Body of pancreas (tissue), 4 donors: ENCODE data around the gene WIF1. TPM values are rescaled to one million over a fixed set of nuclear protein-coding genes. Genes with fewer than 3 reads are reported as not detected.

Experiments
- ATAC-seq: fragments of 150-250 bp; one replicate; pipeline ENCODE4 v1.9.1; 2016
- DNase-seq, 4 donors: peaks; one replicate each; pipeline ENCODE4 v3.0.0-alpha.2; 2019
- H3K27ac ChIP-seq, 4 donors: fragments of 200-600 bp; sonication (generic); 1 replicate in 3 of 4; 2 replicates in 1 of 4; pipeline versions ENCODE4 v1.5.1 to v1.6.1; 2016 to 2019; ENCODE audit warnings: mild to moderate bottlenecking in 1 of 4, mixed read lengths in 1 of 4, moderate library complexity in 1 of 4
- H3K27me3 ChIP-seq, 2 donors: fragments of 200-600 bp; sonication (generic); one replicate each; pipeline ENCODE4 v1.6.0; 2016; ENCODE audit warnings: mild to moderate bottlenecking in 1 of 2
- H3K36me3 ChIP-seq, 2 donors: fragments of 200-600 bp; sonication (generic); replicated peaks in 1 of 2; 2 replicates each; pipeline ENCODE4 v1.5.1; 2016; ENCODE audit warnings: low read depth in 2 of 2; ENCODE audit not compliant: insufficient read depth in 1 of 2
- H3K4me1 ChIP-seq: fragments of 200-600 bp; sonication (generic); one replicate; pipeline ENCODE4 v1.6.0; 2016
- H3K4me3 ChIP-seq, 2 donors: fragments of 200-600 bp; sonication (generic); 1 replicate in 1 of 2; 2 replicates in 1 of 2; pipeline ENCODE4 v1.5.1; 2016 to 2019
- H3K9me3 ChIP-seq, 3 donors: fragments of 200-600 bp; sonication (generic); 1 replicate in 2 of 3; 2 replicates in 1 of 3; pipeline ENCODE4 v1.5.1; 2016
- POLR2A ChIP-seq, 3 donors: fragments of 450-650 bp; IDR thresholded peaks; one replicate each; pipeline ENCODE4 v1.6.1; 2016; ENCODE audit warnings: antibody characterized with exemption in 3 of 3, mild to moderate bottlenecking in 2 of 3
- WGBS, 2 donors: methylation state at CpG; one replicate each; pipeline ENCODE4 v1.1.5; 2017; 5-methylcytosine and 5-hydroxymethylcytosine counted together
- intact Hi-C: fragments of 100-400 bp; cut with DNase I; formaldehyde crosslinking; loops from one replicate; pipeline ENCODE4 v1.15.1; 2023
- small RNA-seq: library from RNA; depleted of rRNA; stranded (forward); fragments of <200 nt; gene quantifications from one replicate; pipeline ENCODE3, GENCODE V24; 2016
- total RNA-seq, 2 donors: library from RNA; depleted of rRNA; stranded (reverse); fragments of >200 nt; gene quantifications; one replicate each; pipeline ENCODE4 v1.1.0, GENCODE V29; 2016
- TF ChIP-seq, protein P1 (sequence below), 7 experiments: fragments of 450-650 bp in 4 of 7; fragments of 200-600 bp in 3 of 7; sonication (generic) in 3 of 7; IDR thresholded peaks; one replicate each; pipeline ENCODE4 v1.5.1; 2016 to 2019; ENCODE audit warnings: antibody characterized with exemption in 7 of 7

The WIF1 gene
- total RNA-seq, 2 donors from 2014 or later = 0.66 to 0.78 TPM

DNA sequence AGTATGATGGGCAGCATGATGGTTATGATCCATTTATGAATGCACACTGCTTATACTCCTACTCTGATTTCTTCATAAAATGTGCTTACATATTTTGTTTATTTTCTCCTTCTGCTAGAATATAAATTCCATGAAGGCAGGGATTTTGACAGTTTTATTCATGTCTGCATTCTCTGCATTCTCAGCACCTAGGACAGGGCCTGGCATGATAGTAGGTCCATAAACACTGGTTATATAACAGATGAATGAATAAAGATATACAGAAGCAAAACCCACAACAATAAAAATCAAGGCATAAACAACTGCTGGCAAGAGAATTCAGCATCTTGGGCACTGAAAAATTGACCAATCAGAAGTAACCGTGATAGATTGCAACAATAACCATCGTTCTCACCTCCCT, 115.4 kb downstream of the WIF1 start:
- no peaks in the 10 kb centered on the region for H3K36me3 ChIP-seq
- 92 to 96% methylated on average over 2 of the region's 2 CpGs for WGBS, 2 donors
- intact Hi-C loops = no loop called here
- no peak overlapping the region for H3K4me3 ChIP-seq
- H3K27me3 ChIP-seq = no peaks in the 10 kb centered on the region
- no peak overlapping the region for H3K27ac ChIP-seq
- no peaks in the 10 kb centered on the region for H3K4me1 ChIP-seq
- DNase-seq (no peak), ATAC-seq (no peak)
- no peaks in the 10 kb centered on the region for H3K9me3 ChIP-seq
- TF ChIP-seq, protein P1, sequence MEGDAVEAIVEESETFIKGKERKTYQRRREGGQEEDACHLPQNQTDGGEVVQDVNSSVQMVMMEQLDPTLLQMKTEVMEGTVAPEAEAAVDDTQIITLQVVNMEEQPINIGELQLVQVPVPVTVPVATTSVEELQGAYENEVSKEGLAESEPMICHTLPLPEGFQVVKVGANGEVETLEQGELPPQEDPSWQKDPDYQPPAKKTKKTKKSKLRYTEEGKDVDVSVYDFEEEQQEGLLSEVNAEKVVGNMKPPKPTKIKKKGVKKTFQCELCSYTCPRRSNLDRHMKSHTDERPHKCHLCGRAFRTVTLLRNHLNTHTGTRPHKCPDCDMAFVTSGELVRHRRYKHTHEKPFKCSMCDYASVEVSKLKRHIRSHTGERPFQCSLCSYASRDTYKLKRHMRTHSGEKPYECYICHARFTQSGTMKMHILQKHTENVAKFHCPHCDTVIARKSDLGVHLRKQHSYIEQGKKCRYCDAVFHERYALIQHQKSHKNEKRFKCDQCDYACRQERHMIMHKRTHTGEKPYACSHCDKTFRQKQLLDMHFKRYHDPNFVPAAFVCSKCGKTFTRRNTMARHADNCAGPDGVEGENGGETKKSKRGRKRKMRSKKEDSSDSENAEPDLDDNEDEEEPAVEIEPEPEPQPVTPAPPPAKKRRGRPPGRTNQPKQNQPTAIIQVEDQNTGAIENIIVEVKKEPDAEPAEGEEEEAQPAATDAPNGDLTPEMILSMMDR (IDR thresholded peaks at IDR 0.05) = no peak
- no peak for TF ChIP-seq POLR2A (IDR thresholded peaks at IDR 0.05)

DNA sequence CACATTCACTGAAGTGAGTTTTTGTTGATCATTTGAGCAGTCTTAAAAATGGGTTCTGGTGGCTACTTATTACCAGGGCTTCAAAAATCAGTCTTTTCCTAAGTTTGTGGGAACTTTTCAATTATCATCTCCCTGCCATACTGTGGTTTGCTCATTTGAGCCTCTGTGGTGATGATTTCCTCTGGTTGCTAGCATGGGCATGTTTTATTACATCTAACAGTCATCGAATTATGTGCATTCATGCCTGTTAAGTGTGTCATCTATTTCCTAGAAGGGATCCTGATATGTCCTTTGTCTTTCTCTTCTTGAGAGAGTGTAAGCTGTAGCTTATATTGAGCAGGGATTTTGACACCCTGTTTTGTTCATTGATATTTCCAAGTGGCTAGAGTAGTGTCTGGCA, 116.8 kb downstream of the WIF1 start:
- intact Hi-C loops = no loop called here
- H3K4me1 ChIP-seq = peaks cover 11% of the 10 kb centered on the region
- WGBS, 2 donors = 57 to 74% methylated on average over 1 of the region's 1 CpG

More for the DNA sequence above, 116.8 kb downstream of the WIF1 start:
- H3K36me3 ChIP-seq = no peaks in the 10 kb centered on the region
- no peak for TF ChIP-seq POLR2A (IDR thresholded peaks at IDR 0.05)
- TF ChIP-seq, protein P1 (IDR thresholded peaks at IDR 0.05) = no peak
- no peak for ATAC-seq
- no peak for DNase-seq
- H3K27ac ChIP-seq = no peak overlapping the region
- H3K4me3 ChIP-seq = no peak overlapping the region
- H3K27me3 ChIP-seq = no peaks in the 10 kb centered on the region
- H3K9me3 ChIP-seq = no peaks in the 10 kb centered on the region

Small RNAs within 50 kb of the gene (small RNA-seq; reads per million reads assigned to genes)
- not detected for gene RNU6-166P

Other genes starting within 250 kb of the WIF1 start
- 10 to 100 TPM; 19.5 to 28.3 TPM for gene LEMD3, start 48.3 kb upstream of the WIF1 start, total RNA-seq
- 10 to 100 TPM in 1 of 2 donors, 1 to 10 TPM in 1; 3.6 to 14.5 TPM for gene MSRB3, start 157.4 kb upstream of the WIF1 start, total RNA-seq